ENCODE results near the gene KCNC2.

- TF ChIP-seq EZH2 (IDR thresholded peaks at IDR 0.05; ENCODE audit: borderline replicate concordance, insufficient read depth, low read length, poor library complexity, severe bottlenecking) (no peak), EP300 (conservative IDR thresholded peaks at IDR 0.05; ENCODE audit: poor library complexity, severe bottlenecking) (no peak), POLR2AphosphoS5 (IDR thresholded peaks at IDR 0.05) (no peak), SMC3 (conservative IDR thresholded peaks at IDR 0.05; ENCODE audit: poor library complexity) (no peak)
- TF ChIP-seq, protein P1, sequence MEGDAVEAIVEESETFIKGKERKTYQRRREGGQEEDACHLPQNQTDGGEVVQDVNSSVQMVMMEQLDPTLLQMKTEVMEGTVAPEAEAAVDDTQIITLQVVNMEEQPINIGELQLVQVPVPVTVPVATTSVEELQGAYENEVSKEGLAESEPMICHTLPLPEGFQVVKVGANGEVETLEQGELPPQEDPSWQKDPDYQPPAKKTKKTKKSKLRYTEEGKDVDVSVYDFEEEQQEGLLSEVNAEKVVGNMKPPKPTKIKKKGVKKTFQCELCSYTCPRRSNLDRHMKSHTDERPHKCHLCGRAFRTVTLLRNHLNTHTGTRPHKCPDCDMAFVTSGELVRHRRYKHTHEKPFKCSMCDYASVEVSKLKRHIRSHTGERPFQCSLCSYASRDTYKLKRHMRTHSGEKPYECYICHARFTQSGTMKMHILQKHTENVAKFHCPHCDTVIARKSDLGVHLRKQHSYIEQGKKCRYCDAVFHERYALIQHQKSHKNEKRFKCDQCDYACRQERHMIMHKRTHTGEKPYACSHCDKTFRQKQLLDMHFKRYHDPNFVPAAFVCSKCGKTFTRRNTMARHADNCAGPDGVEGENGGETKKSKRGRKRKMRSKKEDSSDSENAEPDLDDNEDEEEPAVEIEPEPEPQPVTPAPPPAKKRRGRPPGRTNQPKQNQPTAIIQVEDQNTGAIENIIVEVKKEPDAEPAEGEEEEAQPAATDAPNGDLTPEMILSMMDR (IDR thresholded peaks at IDR 0.05; ENCODE audit: poor library complexity, severe bottlenecking): no peak
Observed at GRCh38 chr12:75207338-75208083, 2.1 kb downstream of the KCNC2 start.
